IPS-18c (cell line): ENCODE results near the gene TSPAN13.

Experiments used
- H3K4me3 ChIP-seq: 2 replicates; pipeline ENCODE4 v1.7.0; 2013; ENCODE audit warnings: low read depth, mild to moderate bottlenecking, low read length, moderate library complexity; ENCODE audit not compliant: insufficient read depth
- H3K9me3 ChIP-seq: one replicate; pipeline ENCODE4 v1.6.1; 2013; ENCODE audit warnings: mild to moderate bottlenecking, low read length, moderate library complexity; ENCODE audit not compliant: control insufficient read depth, insufficient read depth

Gene TSPAN13

DNA sequence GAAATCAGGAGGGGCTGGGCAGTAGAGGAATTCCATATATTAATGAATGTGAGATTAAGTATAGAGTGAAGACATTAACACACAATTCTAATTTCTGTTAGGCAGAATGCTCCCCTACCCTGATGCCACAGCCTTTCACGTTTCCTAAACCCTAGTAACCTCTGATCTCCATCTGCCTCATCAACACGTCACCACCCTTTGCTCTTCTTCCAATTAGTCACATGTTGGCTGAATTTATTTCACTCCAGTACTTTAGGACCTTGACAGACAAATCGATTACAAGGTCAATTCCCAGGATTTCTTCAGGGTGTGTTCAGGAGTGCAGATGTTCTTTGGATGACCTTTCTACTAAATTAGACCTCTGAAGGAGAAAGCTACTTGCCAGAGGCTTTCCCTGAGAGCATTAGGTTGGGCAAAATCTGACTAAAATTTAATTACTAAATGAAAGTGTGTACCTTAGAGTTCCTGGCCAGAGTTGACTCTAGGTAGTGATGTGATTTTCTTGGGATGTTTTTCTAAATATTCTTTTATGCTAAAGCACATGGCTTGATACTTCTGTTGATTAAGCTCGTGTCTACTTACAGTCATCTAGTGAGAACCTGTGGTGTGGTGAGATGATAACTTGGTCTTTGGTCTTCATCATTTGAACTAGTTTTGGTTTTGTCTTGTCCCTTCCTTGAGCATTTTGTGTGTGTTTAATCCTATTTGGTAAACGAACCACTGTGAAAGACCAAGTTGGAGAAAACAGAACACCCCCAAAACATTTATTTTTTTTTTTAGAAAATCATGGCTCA, 38.5 kb downstream of the TSPAN13 start:
- no peaks in the 10 kb centered on the region for H3K9me3 ChIP-seq
- H3K4me3 ChIP-seq, result no peak overlapping the region

DNA sequence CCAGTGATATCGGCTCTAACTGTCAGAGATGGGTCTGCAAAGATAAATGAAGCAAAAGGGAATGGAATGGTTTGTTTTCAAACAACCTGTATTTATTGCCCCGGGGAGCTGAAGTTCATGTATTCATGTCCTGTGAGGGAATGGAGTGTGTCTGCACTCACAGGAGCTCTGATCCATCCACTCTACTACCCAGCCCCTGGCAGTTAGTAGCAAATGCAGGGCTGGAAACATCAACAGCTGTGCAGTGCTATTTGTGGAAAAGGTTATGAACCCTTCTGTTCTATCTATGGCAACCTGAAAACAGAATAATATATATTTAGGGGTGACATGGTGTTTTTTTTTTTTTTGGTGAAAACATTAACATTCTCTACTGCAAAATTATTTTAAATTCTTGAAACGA, 41.4 kb downstream of the TSPAN13 start:
- H3K9me3 ChIP-seq, result no peaks in the 10 kb centered on the region
- H3K4me3 ChIP-seq, result no peak overlapping the region

DNA sequence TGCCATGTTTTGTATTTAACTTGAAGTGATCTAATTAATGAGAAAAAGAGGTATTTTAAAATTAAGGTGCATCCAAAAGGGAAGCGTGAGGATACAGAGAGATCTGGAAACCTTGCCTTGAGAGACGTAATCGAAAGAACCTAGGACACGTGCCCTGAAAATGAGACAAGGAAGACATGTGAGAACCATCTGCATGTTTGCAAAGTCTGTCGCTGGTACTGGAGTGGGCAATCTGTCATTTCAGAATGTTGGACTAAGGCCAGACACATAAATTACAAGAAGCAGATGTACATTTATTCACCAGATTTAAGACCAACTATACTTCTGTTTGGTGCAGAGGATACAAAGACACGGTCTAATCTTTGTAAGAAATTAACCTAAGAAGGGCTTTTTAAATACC, 42.1 kb downstream of the TSPAN13 start:
- no peaks in the 10 kb centered on the region for H3K9me3 ChIP-seq
- H3K4me3 ChIP-seq, result no peak overlapping the region

DNA sequence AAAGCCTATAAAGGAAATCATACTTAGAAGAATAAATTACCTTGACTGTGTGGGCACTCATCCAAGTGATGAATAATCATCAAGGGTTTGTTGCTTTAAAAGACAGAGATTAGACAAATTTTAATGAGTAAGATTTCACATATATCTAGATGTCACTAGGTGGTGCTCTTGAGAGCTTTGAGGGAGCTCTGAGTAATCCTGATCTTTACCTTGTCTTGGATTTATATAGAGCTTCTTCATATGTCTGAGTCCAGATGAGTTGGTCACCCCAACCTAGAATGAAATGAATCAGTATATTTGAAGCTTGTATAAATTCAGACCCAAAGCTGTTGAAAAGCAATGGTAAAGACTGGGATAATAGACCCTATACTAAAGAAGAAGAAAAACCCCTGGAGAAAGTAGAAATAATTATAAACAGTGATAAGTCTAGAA, 47.6 kb downstream of the TSPAN13 start:
- H3K4me3 ChIP-seq, result no peak overlapping the region
- no peaks in the 10 kb centered on the region for H3K9me3 ChIP-seq

DNA sequence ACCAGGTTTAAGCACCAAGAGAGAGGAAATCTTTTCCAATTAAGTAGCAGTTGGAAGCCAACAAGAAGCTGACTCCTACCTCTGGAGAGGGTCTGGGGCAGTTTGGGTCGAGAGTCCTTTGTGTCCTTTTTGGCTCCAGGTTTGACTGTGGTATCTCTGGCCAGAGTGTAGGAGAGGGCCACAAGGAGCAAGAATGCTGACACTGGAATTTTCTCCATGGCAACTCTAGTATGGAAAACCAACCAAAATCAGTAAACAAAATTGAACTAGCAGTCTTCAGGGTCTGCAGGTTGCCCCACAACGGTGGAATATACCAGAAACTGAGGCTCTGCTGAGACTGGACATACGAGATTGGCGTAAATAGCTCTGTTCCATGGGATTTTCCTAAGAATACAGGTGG, 48.0 kb downstream of the TSPAN13 start:
- Histone ChIP-seq H3K4me3 (no peak overlapping the region), H3K9me3 (no peaks in the 10 kb centered on the region)

DNA sequence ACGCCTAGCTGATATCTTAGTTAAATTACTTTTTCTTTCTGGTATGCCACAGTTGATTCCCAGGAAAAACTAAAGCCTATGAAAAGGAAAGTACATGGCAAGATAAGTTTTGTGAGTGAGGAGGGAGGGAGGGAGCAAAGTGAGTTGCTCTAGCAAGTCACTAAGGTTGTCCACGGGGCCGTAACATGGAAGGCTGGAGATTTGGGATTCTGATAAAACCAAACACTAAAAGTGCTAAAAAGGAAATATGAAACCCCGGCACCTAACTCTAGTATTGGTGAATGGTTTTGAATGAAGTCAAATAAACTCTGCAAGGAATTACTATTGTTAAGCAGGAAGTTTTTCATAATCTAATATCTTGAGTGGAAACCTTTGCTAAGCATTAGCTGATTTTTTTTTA, 49.6 kb downstream of the TSPAN13 start:
- Histone ChIP-seq H3K4me3 (no peak overlapping the region), H3K9me3 (no peaks in the 10 kb centered on the region)

DNA sequence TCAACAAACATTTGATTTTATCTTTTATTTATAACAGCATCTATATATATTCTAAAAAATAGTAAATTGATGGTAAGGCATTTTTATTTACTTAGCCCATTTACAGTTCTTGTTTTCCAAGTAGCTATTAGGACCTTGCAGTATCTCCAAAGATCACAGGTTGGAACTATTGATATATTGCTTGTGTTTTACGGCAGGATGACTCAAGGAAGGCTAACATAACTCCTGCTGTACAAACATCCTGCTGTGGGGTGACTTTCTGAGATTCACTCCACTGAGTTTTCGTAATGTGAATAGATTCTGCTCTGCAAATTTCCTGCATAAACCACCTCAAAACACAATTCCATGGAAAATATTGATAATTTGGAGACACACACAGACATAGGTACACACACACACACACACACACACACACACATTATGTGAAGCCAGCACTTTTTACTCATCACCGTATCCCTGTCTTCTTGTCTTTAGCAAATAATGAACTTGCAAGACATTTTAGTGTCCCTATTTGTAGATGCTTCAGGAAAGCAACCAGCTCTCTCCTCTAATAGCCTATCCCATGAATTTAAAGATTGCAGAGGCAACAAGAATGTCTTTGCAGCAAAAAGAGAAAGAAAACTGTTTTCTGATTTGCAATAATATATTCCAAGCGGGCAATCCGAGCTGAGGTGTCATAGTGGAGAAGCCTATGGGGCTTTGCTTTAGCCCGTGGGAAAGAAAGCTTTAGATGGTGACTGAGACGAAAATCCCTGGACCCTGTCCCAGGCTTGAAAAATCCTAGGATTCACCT, 50.5 kb downstream of the TSPAN13 start:
- Histone ChIP-seq H3K4me3 (no peak overlapping the region), H3K9me3 (no peaks in the 10 kb centered on the region)

DNA sequence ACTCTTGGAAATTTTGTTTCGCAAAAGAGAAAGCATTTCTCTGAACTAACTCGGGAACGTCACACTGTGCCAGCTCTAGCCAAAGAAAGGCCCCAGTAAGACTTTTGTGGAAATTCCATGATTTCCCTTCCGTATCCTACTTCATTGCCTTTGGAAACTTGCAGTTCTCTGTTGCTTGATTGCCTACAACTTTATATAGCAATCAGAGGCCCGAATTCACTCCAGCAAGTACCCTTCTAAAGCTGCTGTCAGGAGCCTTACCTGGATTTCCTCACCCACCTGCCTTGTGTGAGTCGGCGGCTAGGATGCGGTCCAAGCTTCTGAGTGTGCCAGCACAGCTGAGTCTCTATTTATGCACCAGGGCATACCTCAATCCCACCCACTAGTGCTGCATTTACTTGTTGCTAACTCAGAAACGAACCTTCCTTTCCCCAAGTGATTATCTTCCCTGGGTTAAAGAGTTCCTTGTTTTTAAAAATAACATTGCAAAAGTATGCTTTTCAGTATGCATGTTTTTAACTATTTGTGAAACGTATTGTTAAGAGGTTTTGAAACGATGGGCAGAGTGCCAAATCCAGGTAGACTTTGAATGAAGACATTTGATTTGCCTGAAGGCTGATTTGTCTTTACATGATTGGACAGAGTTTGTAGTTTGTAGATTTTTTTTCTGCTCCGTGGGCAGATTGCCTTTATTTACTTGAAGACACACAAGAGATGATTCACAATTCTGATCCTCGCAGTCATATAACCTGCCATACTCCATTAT, 51.3 kb downstream of the TSPAN13 start, which contains the start of gene AGR2:
Gene AGR2, minus strand, starts transcription at position 326 of the 766 bp plus-strand sequence. CDS start 3,203 bp downstream, outside the sequence.
- H3K9me3 ChIP-seq, result no peaks in the 10 kb centered on the region
- no peak within 1 kb of the TSS for H3K4me3 ChIP-seq

DNA sequence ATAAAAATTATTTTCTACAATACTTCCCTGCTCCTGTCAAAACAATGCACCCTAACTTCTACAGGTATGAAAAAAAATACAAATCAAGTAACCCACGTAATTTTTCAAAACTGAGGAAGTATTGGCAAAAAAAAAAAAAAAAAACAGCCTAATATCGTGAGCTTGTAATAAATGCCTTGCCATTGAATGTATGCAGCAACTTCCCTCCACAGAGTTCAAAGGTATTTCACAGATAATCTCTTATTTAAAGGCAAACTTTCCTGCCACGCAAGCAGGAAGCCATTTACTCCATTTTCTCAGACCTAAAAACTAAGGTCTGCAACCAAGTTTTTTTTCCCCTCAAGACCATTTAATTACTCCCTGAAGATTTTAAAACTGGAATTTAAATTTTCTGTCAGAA, 51.9 kb downstream of the TSPAN13 start:
- Histone ChIP-seq H3K4me3 (no peak overlapping the region), H3K9me3 (peaks cover 2% of the 10 kb centered on the region)

DNA sequence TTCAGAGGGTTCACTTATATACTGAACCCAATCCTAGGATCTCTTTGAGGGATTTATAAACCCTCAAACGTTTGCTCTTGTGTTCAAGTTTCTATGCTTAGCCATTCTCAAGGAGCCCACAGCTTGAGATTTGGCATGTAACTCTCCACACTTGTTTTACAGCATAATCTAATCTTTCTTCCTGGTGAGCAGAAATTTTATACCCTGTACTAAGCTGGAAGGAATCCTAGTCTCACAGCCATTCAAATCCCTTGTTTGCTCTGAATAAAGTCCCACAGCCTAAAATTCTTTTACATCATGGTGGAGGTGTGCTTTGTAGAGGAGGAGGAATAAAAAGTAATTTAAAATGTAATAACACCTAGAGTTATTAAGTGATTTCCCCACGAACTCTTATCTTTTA, 56.6 kb downstream of the TSPAN13 start:
- Histone ChIP-seq H3K9me3 (peaks cover 2% of the 10 kb centered on the region), H3K4me3 (no peak overlapping the region)

DNA sequence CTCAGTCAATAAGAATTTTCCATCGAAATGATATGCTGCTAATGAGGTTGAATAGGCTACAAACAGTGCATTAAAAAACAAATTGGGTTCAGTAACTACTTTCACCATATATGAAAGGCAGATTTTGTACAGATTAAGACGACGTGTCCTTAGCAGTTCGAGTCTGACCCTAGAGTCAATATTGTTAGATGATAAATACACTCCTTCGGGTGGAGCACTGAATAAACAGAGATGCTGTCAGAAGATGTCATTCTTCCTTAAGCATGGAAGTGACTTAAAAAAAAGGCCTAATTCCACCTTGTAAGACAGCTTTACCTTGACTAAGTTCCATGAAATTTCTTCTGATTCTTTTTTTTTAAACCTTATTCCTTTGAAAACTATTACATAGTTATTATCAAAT, 57.0 kb downstream of the TSPAN13 start:
- Histone ChIP-seq H3K9me3 (peaks cover 2% of the 10 kb centered on the region), H3K4me3 (no peak overlapping the region)

DNA sequence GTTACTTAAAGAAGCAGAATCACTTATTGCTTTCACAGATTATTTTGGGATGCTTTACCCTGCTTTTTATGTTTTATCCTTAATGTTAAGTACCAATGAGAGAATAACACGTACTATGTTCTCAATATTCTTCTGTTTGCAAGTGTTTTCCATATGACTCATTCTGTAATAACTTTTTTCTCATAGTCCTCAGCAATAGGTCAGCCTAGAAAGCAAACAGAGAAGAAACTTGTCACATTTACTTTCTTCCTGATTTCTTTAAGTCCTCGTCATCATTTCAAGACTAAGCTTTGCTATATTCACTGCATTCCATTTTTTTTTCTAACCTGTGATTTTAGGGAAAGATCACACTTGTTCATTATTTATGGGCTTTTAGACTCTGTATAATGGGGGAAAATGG, 58.0 kb downstream of the TSPAN13 start:
- H3K4me3 ChIP-seq, result no peak overlapping the region
- peaks cover 2% of the 10 kb centered on the region for H3K9me3 ChIP-seq

DNA sequence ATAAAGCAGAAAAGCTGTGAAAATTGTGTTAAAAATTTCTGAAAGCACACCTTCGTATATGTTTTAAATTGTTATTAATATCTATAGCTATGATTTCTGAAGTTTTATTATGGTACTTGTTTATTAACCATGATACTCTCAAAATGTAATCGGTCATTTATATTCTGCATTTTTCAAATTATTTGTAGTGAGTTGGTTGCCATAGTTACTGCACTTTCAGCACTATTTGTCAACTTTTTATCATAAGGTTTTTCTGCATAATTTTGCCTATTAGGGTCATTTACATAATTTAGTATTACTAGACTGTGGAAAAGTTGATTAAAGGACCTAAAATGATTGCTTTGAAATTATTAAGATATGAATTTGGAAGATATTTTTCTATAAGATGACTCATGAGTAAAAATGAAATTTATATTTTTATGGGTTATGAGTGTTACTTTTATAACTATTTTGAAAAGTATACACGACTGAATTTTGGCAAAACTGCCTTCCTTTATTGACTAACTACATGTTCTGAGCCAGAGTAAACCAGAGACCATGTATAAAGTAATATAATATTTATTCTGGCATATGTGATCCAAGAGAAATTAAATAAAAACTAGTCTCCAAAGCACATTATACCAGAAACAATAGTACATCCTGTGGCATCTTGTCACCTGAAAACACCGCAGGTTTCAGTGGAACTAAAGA, 59.1 kb downstream of the TSPAN13 start:
- no peak overlapping the region for H3K4me3 ChIP-seq
- peaks cover 2% of the 10 kb centered on the region for H3K9me3 ChIP-seq

DNA sequence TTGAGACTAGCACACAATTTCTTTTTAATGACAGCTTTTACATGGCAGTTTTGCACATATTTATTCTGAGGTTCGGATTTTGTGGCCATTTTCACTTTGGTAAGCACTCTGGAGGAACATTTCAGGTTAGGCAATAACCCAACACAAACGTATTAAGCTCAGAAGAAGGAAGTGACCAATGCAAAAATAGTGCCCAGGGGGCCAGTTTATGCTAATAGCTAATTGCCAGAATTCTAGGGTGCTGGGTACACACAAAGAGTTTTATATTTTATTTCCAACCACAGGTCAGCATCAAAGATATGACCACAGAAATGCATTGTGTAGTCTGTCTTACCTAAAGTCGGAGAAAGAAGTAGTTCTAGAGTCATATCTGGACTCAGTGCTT, 59.7 kb downstream of the TSPAN13 start:
- Histone ChIP-seq H3K9me3 (peaks cover 2% of the 10 kb centered on the region), H3K4me3 (no peak overlapping the region)

DNA sequence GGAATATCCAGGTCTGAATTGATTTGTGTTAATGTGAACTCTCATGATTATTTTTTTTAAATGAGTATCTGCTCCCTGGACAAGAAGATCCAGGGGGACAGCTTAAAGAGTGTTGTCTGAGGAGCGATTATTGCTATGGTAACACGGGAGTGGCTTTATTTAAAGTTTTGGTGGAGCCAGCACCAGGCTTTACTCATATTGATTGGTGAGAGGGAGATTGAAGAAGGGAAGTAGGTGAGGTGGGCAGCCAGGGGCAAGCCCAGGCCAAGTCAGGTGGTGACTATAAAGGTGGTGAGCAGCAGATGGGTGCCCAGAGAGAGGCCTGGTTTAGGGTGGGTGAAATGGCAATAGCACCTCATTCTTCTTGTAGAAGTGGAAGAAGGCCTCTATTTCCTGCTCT, 61.4 kb downstream of the TSPAN13 start:
- no peak overlapping the region for H3K4me3 ChIP-seq
- peaks cover under 1% of the 10 kb centered on the region for H3K9me3 ChIP-seq

DNA sequence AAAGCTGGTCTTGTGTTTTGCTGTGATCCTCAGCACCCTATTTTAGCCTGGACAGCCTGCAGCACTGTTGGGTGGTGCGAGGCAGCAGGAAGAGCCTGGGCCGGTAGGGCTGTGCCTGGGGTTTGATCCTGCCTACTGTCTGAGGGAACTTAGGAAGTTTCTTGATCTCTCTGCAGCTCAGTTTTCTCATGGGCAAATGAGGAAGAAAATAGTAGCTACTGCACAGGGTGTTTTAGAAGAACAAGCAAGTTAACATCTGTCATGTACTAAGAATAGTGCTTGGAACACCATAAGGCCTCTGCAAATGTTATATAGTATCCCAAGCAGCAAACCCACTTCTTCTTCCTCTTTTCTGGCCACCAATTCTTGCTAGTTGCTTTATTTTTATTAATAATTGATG, 63.3 kb downstream of the TSPAN13 start:
- Histone ChIP-seq H3K4me3 (no peak overlapping the region), H3K9me3 (no peaks in the 10 kb centered on the region)

DNA sequence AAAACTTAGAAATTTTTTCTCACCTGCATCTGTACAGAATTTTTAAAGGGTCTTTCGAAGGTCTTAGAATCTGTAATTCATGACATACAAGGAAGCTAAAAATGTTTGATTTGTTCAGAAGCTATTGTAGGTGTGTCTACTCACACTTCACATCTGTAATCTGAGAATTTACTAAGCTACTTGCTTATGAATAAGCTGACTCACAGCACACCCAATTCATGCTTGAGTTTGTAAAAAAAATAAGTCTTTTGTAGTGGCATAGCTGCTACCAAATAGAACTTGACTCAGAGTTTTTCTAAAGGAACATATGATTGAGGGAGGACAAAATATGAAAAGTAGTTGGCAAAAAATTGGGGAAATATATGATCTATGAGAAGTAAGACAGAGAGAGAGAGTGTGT, 64.0 kb downstream of the TSPAN13 start:
- H3K4me3 ChIP-seq, result no peak overlapping the region
- no peaks in the 10 kb centered on the region for H3K9me3 ChIP-seq
